HG02798 (cell line): Measurements from ENCODE around the gene NARF.
"Not testable (repeated sequence)": the region's sequence is repeated elsewhere in the genome, so short reads cannot be mapped to it uniquely, and the experiment has no call there.

Source experiments
- ATAC-seq: cut with Tn5 transposase; IDR thresholded peaks from one replicate; pipeline ENCODE4 v1.9.1; 2021; ENCODE audit warnings: mild to moderate bottlenecking; ENCODE audit not compliant: unreplicated experiment, poor library complexity

NARF gene

GRCh38 chr17:82528484-82529265 is 70.1 kb downstream of the NARF start:
- ATAC-seq: no peak

GRCh38 chr17:82529914-82530300 is 71.4 kb downstream of the NARF start:
- no peak for ATAC-seq

- no peak for ATAC-seq
These were observed 72.9 kb downstream of the NARF start for GRCh38 chr17:82531431-82531881.

GRCh38 chr17:82534401-82534812 is 75.9 kb downstream of the NARF start:
- no peak for ATAC-seq

GRCh38 chr17:82536512-82537201 is 78.1 kb downstream of the NARF start:
- no peak for ATAC-seq

GRCh38 chr17:82537228-82537627 is 78.7 kb downstream of the NARF start:
- ATAC-seq: not testable (repeated sequence)

- ATAC-seq: not testable (repeated sequence)
These were observed 80.5 kb downstream of the NARF start for GRCh38 chr17:82539076-82539475.
